HUES48 (cell line): Measurements from ENCODE around the gene ITPR1.

ENCODE experiments used
- H3K27ac ChIP-seq: one replicate; pipeline ENCODE4 v1.7.0; 2013; ENCODE audit warnings: low read depth, low read length, inconsistent platforms
- H3K27me3 ChIP-seq: 2 replicates; pipeline ENCODE4 v1.6.1; 2013; ENCODE audit warnings: mild to moderate bottlenecking, low read length; ENCODE audit not compliant: control insufficient read depth, insufficient read depth
- H3K36me3 ChIP-seq: 2 replicates; pipeline ENCODE4 v1.6.1; 2013; ENCODE audit warnings: low read length; ENCODE audit not compliant: control insufficient read depth, insufficient read depth
- H3K4me1 ChIP-seq: 2 replicates; pipeline ENCODE4 v1.6.1; 2013; ENCODE audit warnings: mild to moderate bottlenecking, low read length; ENCODE audit not compliant: control insufficient read depth, insufficient read depth
- H3K4me3 ChIP-seq: 2 replicates; pipeline ENCODE4 v1.5.1; 2013; ENCODE audit warnings: mild to moderate bottlenecking, low read depth, low read length
- H3K9ac ChIP-seq: 2 replicates; pipeline ENCODE4 v1.6.1; 2013; ENCODE audit warnings: mild to moderate bottlenecking, low read depth, low read length, moderate library complexity
- H3K9me3 ChIP-seq: 2 replicates; pipeline ENCODE4 v1.6.1; 2013; ENCODE audit warnings: low read length; ENCODE audit not compliant: control insufficient read depth, insufficient read depth

Gene ITPR1

GRCh38 chr3:4656059-4656458, 162.9 kb downstream of the ITPR1 start:
- H3K4me3 ChIP-seq = no peak overlapping the region
- 0 out of 2 replicates have a peak, but pooled peaks cover 3% of the 10 kb centered on the region for H3K4me1 ChIP-seq
- no peaks in the 10 kb centered on the region for H3K9me3 ChIP-seq
- no peaks in the 10 kb centered on the region for H3K27me3 ChIP-seq
- no peak overlapping the region for H3K27ac ChIP-seq
- H3K36me3 ChIP-seq = no peaks in the 10 kb centered on the region
- no peak overlapping the region for H3K9ac ChIP-seq

- Histone ChIP-seq H3K4me3 (no peak overlapping the region), H3K36me3 (no peaks in the 10 kb centered on the region), H3K27ac (no peak overlapping the region), H3K27me3 (no peaks in the 10 kb centered on the region), H3K9ac (no peak overlapping the region), H3K4me1 (0 out of 2 replicates have a peak, but pooled peaks cover 3% of the 10 kb centered on the region), H3K9me3 (no peaks in the 10 kb centered on the region)
These were observed 163.6 kb downstream of the ITPR1 start for GRCh38 chr3:4656626-4657328.

GRCh38 chr3:4660936-4661335, 167.8 kb downstream of the ITPR1 start:
- Histone ChIP-seq H3K9ac (no peak overlapping the region), H3K4me3 (no peak overlapping the region), H3K9me3 (no peaks in the 10 kb centered on the region), H3K27ac (no peak overlapping the region), H3K4me1 (0 out of 2 replicates have a peak, but pooled peaks cover 3% of the 10 kb centered on the region), H3K36me3 (no peaks in the 10 kb centered on the region), H3K27me3 (no peaks in the 10 kb centered on the region)

GRCh38 chr3:4664412-4664811, 171.3 kb downstream of the ITPR1 start:
- H3K27ac ChIP-seq = no peak overlapping the region
- no peaks in the 10 kb centered on the region for H3K36me3 ChIP-seq
- H3K4me1 ChIP-seq = no peaks in the 10 kb centered on the region
- H3K9ac ChIP-seq = no peak overlapping the region
- H3K9me3 ChIP-seq = no peaks in the 10 kb centered on the region
- H3K4me3 ChIP-seq = no peak overlapping the region
- no peaks in the 10 kb centered on the region for H3K27me3 ChIP-seq

- H3K27me3 ChIP-seq = no peaks in the 10 kb centered on the region
- H3K9me3 ChIP-seq = no peaks in the 10 kb centered on the region
- H3K27ac ChIP-seq = no peak overlapping the region
- H3K4me1 ChIP-seq = no peaks in the 10 kb centered on the region
- H3K9ac ChIP-seq = no peak overlapping the region
- H3K4me3 ChIP-seq = no peak overlapping the region
- H3K36me3 ChIP-seq = no peaks in the 10 kb centered on the region
These were observed 172.0 kb downstream of the ITPR1 start for GRCh38 chr3:4665197-4665596.

GRCh38 chr3:4666071-4666470, 172.9 kb downstream of the ITPR1 start:
- Histone ChIP-seq H3K36me3 (no peaks in the 10 kb centered on the region), H3K27ac (no peak overlapping the region), H3K9ac (no peak overlapping the region), H3K9me3 (no peaks in the 10 kb centered on the region), H3K4me3 (no peak overlapping the region), H3K4me1 (no peaks in the 10 kb centered on the region), H3K27me3 (no peaks in the 10 kb centered on the region)

- Histone ChIP-seq H3K9me3 (no peaks in the 10 kb centered on the region), H3K9ac (no peak overlapping the region), H3K4me3 (no peak overlapping the region), H3K27me3 (no peaks in the 10 kb centered on the region), H3K4me1 (no peaks in the 10 kb centered on the region), H3K36me3 (0 out of 2 replicates have a peak, but pooled peaks cover 2% of the 10 kb centered on the region), H3K27ac (no peak overlapping the region)
These were observed 177.2 kb downstream of the ITPR1 start for GRCh38 chr3:4670352-4670751.

GRCh38 chr3:4672725-4673275, 179.7 kb downstream of the ITPR1 start:
- H3K9me3 ChIP-seq = no peaks in the 10 kb centered on the region
- H3K4me1 ChIP-seq = no peaks in the 10 kb centered on the region
- H3K9ac ChIP-seq = no peak overlapping the region
- no peak overlapping the region for H3K4me3 ChIP-seq
- 0 out of 2 replicates have a peak, but pooled peaks cover 2% of the 10 kb centered on the region for H3K36me3 ChIP-seq
- no peak overlapping the region for H3K27ac ChIP-seq
- no peaks in the 10 kb centered on the region for H3K27me3 ChIP-seq

GRCh38 chr3:4674216-4674615, 181.1 kb downstream of the ITPR1 start:
- H3K9me3 ChIP-seq = no peaks in the 10 kb centered on the region
- no peak overlapping the region for H3K4me3 ChIP-seq
- no peaks in the 10 kb centered on the region for H3K4me1 ChIP-seq
- H3K9ac ChIP-seq = no peak overlapping the region
- no peaks in the 10 kb centered on the region for H3K27me3 ChIP-seq
- no peak overlapping the region for H3K27ac ChIP-seq
- 0 out of 2 replicates have a peak, but pooled peaks cover 2% of the 10 kb centered on the region for H3K36me3 ChIP-seq

GRCh38 chr3:4675704-4676103, 182.6 kb downstream of the ITPR1 start:
- no peaks in the 10 kb centered on the region for H3K4me1 ChIP-seq
- no peak overlapping the region for H3K27ac ChIP-seq
- no peak overlapping the region for H3K9ac ChIP-seq
- H3K4me3 ChIP-seq = no peak overlapping the region
- H3K27me3 ChIP-seq = no peaks in the 10 kb centered on the region
- H3K9me3 ChIP-seq = no peaks in the 10 kb centered on the region
- 0 out of 2 replicates have a peak, but pooled peaks cover 2% of the 10 kb centered on the region for H3K36me3 ChIP-seq

- Histone ChIP-seq H3K27me3 (no peaks in the 10 kb centered on the region), H3K9me3 (no peaks in the 10 kb centered on the region)
These were observed 185.2 kb downstream of the ITPR1 start for GRCh38 chr3:4678320-4678719.

More at GRCh38 chr3:4678320-4678719, 185.2 kb downstream of the ITPR1 start:
- no peaks in the 10 kb centered on the region for H3K36me3 ChIP-seq
- no peak overlapping the region for H3K9ac ChIP-seq
- H3K4me1 ChIP-seq = peaks cover 3% of the 10 kb centered on the region; the same call in 1 of the 2 replicates
- no peak overlapping the region for H3K27ac ChIP-seq
- no peak overlapping the region for H3K4me3 ChIP-seq
